ENCODE measurements around the gene LRRC70.

The LRRC70 gene, protein sequence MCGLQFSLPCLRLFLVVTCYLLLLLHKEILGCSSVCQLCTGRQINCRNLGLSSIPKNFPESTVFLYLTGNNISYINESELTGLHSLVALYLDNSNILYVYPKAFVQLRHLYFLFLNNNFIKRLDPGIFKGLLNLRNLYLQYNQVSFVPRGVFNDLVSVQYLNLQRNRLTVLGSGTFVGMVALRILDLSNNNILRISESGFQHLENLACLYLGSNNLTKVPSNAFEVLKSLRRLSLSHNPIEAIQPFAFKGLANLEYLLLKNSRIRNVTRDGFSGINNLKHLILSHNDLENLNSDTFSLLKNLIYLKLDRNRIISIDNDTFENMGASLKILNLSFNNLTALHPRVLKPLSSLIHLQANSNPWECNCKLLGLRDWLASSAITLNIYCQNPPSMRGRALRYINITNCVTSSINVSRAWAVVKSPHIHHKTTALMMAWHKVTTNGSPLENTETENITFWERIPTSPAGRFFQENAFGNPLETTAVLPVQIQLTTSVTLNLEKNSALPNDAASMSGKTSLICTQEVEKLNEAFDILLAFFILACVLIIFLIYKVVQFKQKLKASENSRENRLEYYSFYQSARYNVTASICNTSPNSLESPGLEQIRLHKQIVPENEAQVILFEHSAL

DNA sequence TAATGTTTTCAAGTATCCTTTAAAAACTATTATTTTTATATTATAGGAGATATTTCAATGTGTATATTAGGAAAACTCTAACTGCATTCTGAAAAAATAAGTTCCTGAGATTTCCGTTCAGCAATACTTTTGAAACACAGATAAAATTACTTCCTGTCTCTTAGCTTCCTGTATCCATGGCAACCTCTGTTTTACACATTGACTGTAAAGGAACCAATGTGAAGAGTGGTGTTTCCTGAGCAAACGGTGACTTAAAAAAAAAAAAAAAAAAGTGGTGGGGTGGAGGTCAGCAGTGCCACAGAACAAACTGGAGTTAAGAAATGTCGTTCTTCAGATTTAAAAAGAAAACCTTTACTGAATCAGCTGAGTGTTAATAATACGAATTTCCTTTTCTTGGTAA is at the start of gene LRRC70:
LRRC70 (plus strand) TSS at position 280 of the 400 bp plus-strand sequence. CDS start 620 bp downstream, outside the sequence.
- TF ChIP-seq, protein P1, sequence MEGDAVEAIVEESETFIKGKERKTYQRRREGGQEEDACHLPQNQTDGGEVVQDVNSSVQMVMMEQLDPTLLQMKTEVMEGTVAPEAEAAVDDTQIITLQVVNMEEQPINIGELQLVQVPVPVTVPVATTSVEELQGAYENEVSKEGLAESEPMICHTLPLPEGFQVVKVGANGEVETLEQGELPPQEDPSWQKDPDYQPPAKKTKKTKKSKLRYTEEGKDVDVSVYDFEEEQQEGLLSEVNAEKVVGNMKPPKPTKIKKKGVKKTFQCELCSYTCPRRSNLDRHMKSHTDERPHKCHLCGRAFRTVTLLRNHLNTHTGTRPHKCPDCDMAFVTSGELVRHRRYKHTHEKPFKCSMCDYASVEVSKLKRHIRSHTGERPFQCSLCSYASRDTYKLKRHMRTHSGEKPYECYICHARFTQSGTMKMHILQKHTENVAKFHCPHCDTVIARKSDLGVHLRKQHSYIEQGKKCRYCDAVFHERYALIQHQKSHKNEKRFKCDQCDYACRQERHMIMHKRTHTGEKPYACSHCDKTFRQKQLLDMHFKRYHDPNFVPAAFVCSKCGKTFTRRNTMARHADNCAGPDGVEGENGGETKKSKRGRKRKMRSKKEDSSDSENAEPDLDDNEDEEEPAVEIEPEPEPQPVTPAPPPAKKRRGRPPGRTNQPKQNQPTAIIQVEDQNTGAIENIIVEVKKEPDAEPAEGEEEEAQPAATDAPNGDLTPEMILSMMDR (IDR thresholded peaks at IDR 0.05; ENCODE audit: control insufficient read depth, extremely low read depth, insufficient read depth), result no peak
- DNase-seq (ENCODE audit: low read depth), result no peak
- no peak within 1 kb of the TSS for H3K4me3 ChIP-seq (ENCODE audit: low read depth, low read length)

DNA sequence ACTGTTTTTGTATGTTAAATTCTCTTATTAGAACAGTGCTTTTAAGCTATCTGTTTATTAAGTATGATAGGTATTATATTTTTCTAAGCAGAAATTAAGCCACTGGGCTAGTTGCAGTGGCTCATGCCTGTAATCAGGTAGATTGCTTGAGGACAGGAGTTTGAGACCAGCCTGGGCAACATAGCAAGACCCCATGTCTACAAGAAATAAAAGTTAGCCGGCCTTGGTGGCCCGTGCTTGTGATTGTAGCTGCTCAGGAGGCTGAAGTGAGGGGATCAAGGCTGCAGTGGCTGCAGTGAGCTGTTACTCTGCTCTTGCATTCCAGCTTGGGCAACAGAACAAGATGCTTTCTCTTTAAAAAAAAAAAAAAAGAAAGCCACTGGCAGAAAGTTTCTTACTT is 45.0 kb upstream of the LRRC70 start:
- no peak overlapping the region for H3K4me3 ChIP-seq (ENCODE audit: low read depth, low read length)
- TF ChIP-seq, protein P1 (IDR thresholded peaks at IDR 0.05; ENCODE audit: control insufficient read depth, extremely low read depth, insufficient read depth), result no peak
- no peak for DNase-seq (ENCODE audit: low read depth)

DNA sequence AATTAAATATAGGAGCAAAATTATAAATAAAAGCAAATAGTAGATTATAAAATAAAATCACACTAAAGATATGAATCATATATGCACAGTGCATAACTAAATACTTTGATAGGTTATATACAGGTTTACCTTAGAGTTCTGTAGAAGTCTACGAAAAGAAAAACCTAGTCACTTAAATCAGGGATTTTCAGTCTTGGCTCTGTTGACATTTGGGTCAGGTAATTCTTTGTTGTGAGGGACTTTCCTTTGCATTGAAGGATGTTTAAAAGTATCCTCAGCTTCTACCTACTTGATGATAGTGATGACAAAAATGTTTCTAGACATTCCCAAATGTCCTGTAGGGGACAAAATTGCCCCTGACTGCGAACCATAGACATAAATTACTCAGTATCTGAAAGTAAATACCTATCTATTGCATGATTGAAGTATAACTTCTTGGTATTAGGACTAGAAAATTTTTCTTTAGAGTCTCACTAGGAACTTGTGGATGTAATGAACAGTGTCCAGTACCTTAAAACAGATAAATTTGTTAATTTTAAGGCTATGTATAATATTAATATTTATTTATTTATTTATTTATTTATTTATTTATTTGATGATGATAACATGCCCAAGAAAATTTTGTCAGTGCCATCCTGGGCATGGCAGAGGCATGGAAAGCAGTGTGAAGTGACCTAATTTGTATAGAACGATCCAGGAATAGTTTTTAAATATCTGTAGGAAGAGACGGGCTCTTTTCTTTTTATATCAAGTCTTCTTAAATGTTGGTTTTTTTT is 44.0 kb upstream of the LRRC70 start:
- TF ChIP-seq, protein P1 (IDR thresholded peaks at IDR 0.05; ENCODE audit: control insufficient read depth, extremely low read depth, insufficient read depth), result no peak
- DNase-seq (ENCODE audit: low read depth), result no peak
- no peak overlapping the region for H3K4me3 ChIP-seq (ENCODE audit: low read depth, low read length)

DNA sequence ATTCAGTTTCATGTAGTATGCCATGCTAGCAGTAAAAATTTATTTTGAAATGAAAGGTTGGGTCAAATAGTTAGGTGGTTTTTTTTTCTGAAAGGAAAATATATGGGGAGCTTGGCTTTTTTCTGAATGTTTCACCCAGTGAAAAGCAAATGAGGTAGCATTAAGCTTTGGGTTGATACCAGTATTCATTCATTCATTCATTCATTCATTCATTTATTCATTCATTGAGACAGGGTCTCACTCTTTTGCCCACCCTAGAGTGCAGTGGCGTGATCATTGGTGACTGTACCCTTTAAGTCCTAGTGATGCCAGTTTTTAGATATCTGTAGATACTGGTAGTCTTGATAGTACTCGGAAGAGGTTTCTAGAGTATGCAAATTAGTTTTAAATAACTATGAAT is 42.4 kb upstream of the LRRC70 start:
- DNase-seq (ENCODE audit: low read depth), result no peak
- TF ChIP-seq, protein P1 (IDR thresholded peaks at IDR 0.05; ENCODE audit: control insufficient read depth, extremely low read depth, insufficient read depth), result no peak
- no peak overlapping the region for H3K4me3 ChIP-seq (ENCODE audit: low read depth, low read length)

DNA sequence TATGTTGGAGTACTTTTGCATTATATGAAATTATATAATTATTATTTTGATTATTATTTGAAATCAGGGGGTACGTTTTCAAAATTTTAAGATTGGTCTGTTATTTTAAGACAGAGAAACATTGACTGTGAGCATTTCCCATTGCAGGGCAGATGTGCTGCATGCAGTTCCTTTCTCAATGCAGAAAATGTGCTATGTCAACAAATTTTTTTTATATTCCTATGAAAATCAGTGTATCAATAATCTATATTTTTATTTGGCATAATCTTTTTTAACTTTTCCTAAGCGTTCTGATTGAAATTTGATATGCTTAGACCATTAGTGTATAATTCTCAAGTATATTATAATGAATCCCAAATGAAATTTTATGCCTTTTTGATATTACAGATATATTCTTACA is 41.8 kb upstream of the LRRC70 start:
- no peak for DNase-seq (ENCODE audit: low read depth)
- TF ChIP-seq, protein P1 (IDR thresholded peaks at IDR 0.05; ENCODE audit: control insufficient read depth, extremely low read depth, insufficient read depth), result no peak
- H3K4me3 ChIP-seq (ENCODE audit: low read depth, low read length), result no peak overlapping the region

DNA sequence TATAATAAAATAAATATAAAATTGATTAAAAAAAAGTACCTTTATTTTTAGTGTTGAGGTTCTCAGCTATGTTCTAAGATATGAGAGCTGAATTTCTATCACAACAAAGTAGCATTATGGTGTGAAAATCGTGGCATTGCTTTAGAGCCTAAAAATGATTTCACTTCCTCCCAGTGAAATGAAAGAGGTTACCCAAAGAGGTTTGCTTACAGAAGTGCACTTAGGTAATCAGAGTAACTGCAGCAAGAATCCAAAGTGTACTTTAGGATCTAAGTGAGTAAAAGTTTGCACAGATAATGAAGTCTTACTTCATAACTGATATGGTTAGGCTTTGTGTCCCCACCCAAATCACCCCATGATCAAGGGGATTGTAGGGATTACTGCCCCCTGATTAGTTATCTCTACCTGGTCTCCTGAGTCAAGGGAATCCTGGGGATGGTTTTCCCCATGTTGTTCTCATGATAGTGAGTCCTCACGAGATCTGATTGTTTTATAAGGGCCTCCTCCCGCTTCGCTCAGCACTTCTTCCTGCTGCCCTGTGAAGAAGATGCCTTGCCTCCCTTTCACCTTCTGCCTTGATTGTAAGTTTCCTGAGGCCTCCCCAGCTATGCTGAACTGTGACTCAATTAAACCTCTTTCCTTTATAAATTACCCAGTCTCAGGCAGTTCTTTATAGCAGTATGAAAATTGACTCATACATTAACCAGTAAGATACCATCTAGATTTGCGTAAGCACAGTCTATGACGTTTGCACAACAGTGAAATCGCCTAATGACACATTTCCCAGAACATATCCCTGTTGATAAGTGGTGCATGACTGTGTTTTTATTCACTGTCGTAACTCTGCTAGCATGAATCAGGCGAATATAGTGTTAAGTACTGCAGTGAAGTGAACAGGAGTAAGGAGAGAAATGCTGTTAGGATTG is 40.3 kb upstream of the LRRC70 start:
- TF ChIP-seq, protein P1 (IDR thresholded peaks at IDR 0.05; ENCODE audit: control insufficient read depth, extremely low read depth, insufficient read depth), result no peak
- no peak for DNase-seq (ENCODE audit: low read depth)
- H3K4me3 ChIP-seq (ENCODE audit: low read depth, low read length), result no peak overlapping the region

All from LNCaP clone FGC (cell line).